Effector memory CD4-positive, alpha-beta T cell (primary cell): Measurements from ENCODE around the gene PLB1.

Experiments
- DNase-seq, 3 donors: peaks; one replicate each; pipeline ENCODE4 v3.0.0-alpha.2; 2020
- H3K27ac ChIP-seq: 2 replicates; pipeline ENCODE4 v1.7.0; 2013; ENCODE audit warnings: mild to moderate bottlenecking, low read length, moderate library complexity; ENCODE audit not compliant: insufficient read depth, poor library complexity, severe bottlenecking
- H3K27me3 ChIP-seq: replicated peaks from 2 replicates; pipeline ENCODE4 v1.7.0; 2013; ENCODE audit warnings: mild to moderate bottlenecking, low read length; ENCODE audit not compliant: insufficient read depth, control insufficient read depth, poor library complexity, severe bottlenecking
- H3K36me3 ChIP-seq: 2 replicates; pipeline ENCODE4 v1.7.0; 2013; ENCODE audit warnings: mild to moderate bottlenecking, low read length, moderate library complexity; ENCODE audit not compliant: control insufficient read depth, insufficient read depth
- H3K4me1 ChIP-seq: 2 replicates; pipeline ENCODE4 v1.7.0; 2013; ENCODE audit warnings: low read length, mild to moderate bottlenecking; ENCODE audit not compliant: control insufficient read depth, insufficient read depth, poor library complexity, severe bottlenecking
- H3K4me3 ChIP-seq: 2 replicates; pipeline ENCODE4 v1.7.0; 2013; ENCODE audit warnings: low read length, low read depth, mild to moderate bottlenecking; ENCODE audit not compliant: insufficient read depth, poor library complexity, severe bottlenecking
- H3K9me3 ChIP-seq: 2 replicates; pipeline ENCODE4 v1.7.0; 2013; ENCODE audit warnings: mild to moderate bottlenecking, low read length, moderate library complexity; ENCODE audit not compliant: control insufficient read depth

Gene PLB1

GRCh38 chr2:28481905-28482304 is 14.0 kb upstream of the PLB1 start:
- H3K27me3 ChIP-seq: no peaks in the 10 kb centered on the region
- no peak overlapping the region for H3K4me3 ChIP-seq
- no peaks in the 10 kb centered on the region for H3K4me1 ChIP-seq
- no peaks in the 10 kb centered on the region for H3K36me3 ChIP-seq
- no peak overlapping the region for H3K27ac ChIP-seq
- H3K9me3 ChIP-seq: no peaks in the 10 kb centered on the region
- DNase-seq: no peak

GRCh38 chr2:28484835-28485234 is 11.0 kb upstream of the PLB1 start:
- Histone ChIP-seq H3K27ac (no peak overlapping the region), H3K27me3 (no peaks in the 10 kb centered on the region), H3K36me3 (no peaks in the 10 kb centered on the region), H3K4me3 (no peak overlapping the region), H3K4me1 (no peaks in the 10 kb centered on the region), H3K9me3 (no peaks in the 10 kb centered on the region)
- DNase-seq: no peak

GRCh38 chr2:28486526-28486925 is 9.3 kb upstream of the PLB1 start:
- H3K9me3 ChIP-seq: no peaks in the 10 kb centered on the region
- H3K4me3 ChIP-seq: no peak overlapping the region
- no peak for DNase-seq
- no peaks in the 10 kb centered on the region for H3K4me1 ChIP-seq
- H3K27ac ChIP-seq: no peak overlapping the region
- H3K27me3 ChIP-seq: no peaks in the 10 kb centered on the region
- no peaks in the 10 kb centered on the region for H3K36me3 ChIP-seq

GRCh38 chr2:28487258-28487657 is 8.6 kb upstream of the PLB1 start:
- no peaks in the 10 kb centered on the region for H3K4me1 ChIP-seq
- no peaks in the 10 kb centered on the region for H3K36me3 ChIP-seq
- no peak overlapping the region for H3K27ac ChIP-seq
- no peak for DNase-seq
- H3K4me3 ChIP-seq: no peak overlapping the region
- no peaks in the 10 kb centered on the region for H3K9me3 ChIP-seq
- no peaks in the 10 kb centered on the region for H3K27me3 ChIP-seq

GRCh38 chr2:28488083-28488830 is 7.6 kb upstream of the PLB1 start:
- H3K27ac ChIP-seq: no peak overlapping the region
- no peaks in the 10 kb centered on the region for H3K27me3 ChIP-seq
- H3K4me3 ChIP-seq: no peak overlapping the region
- no peaks in the 10 kb centered on the region for H3K9me3 ChIP-seq
- H3K36me3 ChIP-seq: no peaks in the 10 kb centered on the region
- no peak for DNase-seq
- no peaks in the 10 kb centered on the region for H3K4me1 ChIP-seq

- Histone ChIP-seq H3K9me3 (no peaks in the 10 kb centered on the region), H3K27me3 (no peaks in the 10 kb centered on the region), H3K4me3 (no peak overlapping the region), H3K4me1 (no peaks in the 10 kb centered on the region), H3K27ac (no peak overlapping the region), H3K36me3 (no peaks in the 10 kb centered on the region)
- no peak for DNase-seq
Measured at GRCh38 chr2:28488858-28489575, 6.8 kb upstream of the PLB1 start.

- Histone ChIP-seq H3K27ac (no peak overlapping the region), H3K4me1 (no peaks in the 10 kb centered on the region), H3K27me3 (no peaks in the 10 kb centered on the region), H3K4me3 (no peak overlapping the region), H3K36me3 (no peaks in the 10 kb centered on the region), H3K9me3 (no peaks in the 10 kb centered on the region)
- DNase-seq: no peak
Measured at GRCh38 chr2:28490558-28490957, 5.3 kb upstream of the PLB1 start.

GRCh38 chr2:28492282-28492681 is 3.6 kb upstream of the PLB1 start:
- no peak for DNase-seq
- Histone ChIP-seq H3K27ac (no peak overlapping the region), H3K4me3 (no peak overlapping the region), H3K27me3 (no peaks in the 10 kb centered on the region), H3K4me1 (no peaks in the 10 kb centered on the region), H3K9me3 (no peaks in the 10 kb centered on the region), H3K36me3 (no peaks in the 10 kb centered on the region)

GRCh38 chr2:28493636-28494035 is 2.2 kb upstream of the PLB1 start:
- Histone ChIP-seq H3K27ac (no peak overlapping the region), H3K4me3 (no peak overlapping the region), H3K9me3 (no peaks in the 10 kb centered on the region), H3K27me3 (no peaks in the 10 kb centered on the region), H3K36me3 (no peaks in the 10 kb centered on the region), H3K4me1 (no peaks in the 10 kb centered on the region)
- no peak for DNase-seq

- Histone ChIP-seq H3K4me3 (no peak overlapping the region), H3K9me3 (no peaks in the 10 kb centered on the region), H3K4me1 (no peaks in the 10 kb centered on the region), H3K36me3 (no peaks in the 10 kb centered on the region), H3K27ac (no peak overlapping the region), H3K27me3 (no peaks in the 10 kb centered on the region)
- DNase-seq: no peak
Measured at GRCh38 chr2:28496781-28497180, 921 bp downstream of the PLB1 start.
